HEK293 (cell line): ENCODE data around the gene TMEM45B.

Experiments used
- EGR2 ChIP-seq: fragments of 450-650 bp; formaldehyde crosslinking; IDR thresholded peaks from 2 replicates; pipeline ENCODE4 v1.5.1; 2016; ENCODE audit warnings: low read depth, missing biosample characterization, missing genetic modification characterization
- GLIS1 ChIP-seq: fragments of 450-650 bp; formaldehyde crosslinking; IDR thresholded peaks from 2 replicates; pipeline ENCODE4 v1.5.1; 2016; ENCODE audit warnings: missing biosample characterization, missing genetic modification characterization
- GLIS2 ChIP-seq: fragments of 450-650 bp; formaldehyde crosslinking; IDR thresholded peaks from 2 replicates; pipeline ENCODE4 v1.5.1; 2016; ENCODE audit warnings: missing biosample characterization, missing genetic modification characterization
- KLF1 ChIP-seq: fragments of 450-650 bp; formaldehyde crosslinking; IDR thresholded peaks from 2 replicates; pipeline ENCODE4 v1.5.1; 2016; ENCODE audit warnings: missing biosample characterization, missing genetic modification characterization
- KLF7 ChIP-seq: fragments of 450-650 bp; formaldehyde crosslinking; IDR thresholded peaks from 2 replicates; pipeline ENCODE4 v1.5.1; 2016; ENCODE audit warnings: missing biosample characterization, missing genetic modification characterization, borderline replicate concordance
- OSR2 ChIP-seq: fragments of 450-650 bp; formaldehyde crosslinking; IDR thresholded peaks from 2 replicates; pipeline ENCODE4 v1.5.1; 2016; ENCODE audit warnings: missing biosample characterization, missing genetic modification characterization
- SP2 ChIP-seq: fragments of 450-650 bp; formaldehyde crosslinking; IDR thresholded peaks from 2 replicates; pipeline ENCODE4 v1.5.1; 2016; ENCODE audit warnings: missing biosample characterization, missing genetic modification characterization
- SP3 ChIP-seq: fragments of 450-650 bp; formaldehyde crosslinking; IDR thresholded peaks from 2 replicates; pipeline ENCODE4 v1.5.1; 2016; ENCODE audit warnings: missing biosample characterization, missing genetic modification characterization
- TCF7L2 ChIP-seq: IDR thresholded peaks from 2 replicates; pipeline ENCODE4 v1.6.1; 2011; ENCODE audit warnings: low read depth, mild to moderate bottlenecking, inconsistent platforms, low read length, moderate library complexity, borderline replicate concordance
- YY2 ChIP-seq: fragments of 450-650 bp; formaldehyde crosslinking; IDR thresholded peaks from 2 replicates; pipeline ENCODE4 v1.5.1; 2016; ENCODE audit warnings: missing biosample characterization, missing genetic modification characterization
- ZBTB1 ChIP-seq: fragments of 450-650 bp; formaldehyde crosslinking; IDR thresholded peaks from 2 replicates; pipeline ENCODE4 v1.5.1; 2016; ENCODE audit warnings: missing biosample characterization, missing genetic modification characterization
- ZBTB26 ChIP-seq: fragments of 450-650 bp; formaldehyde crosslinking; optimal IDR thresholded peaks from 2 replicates; pipeline ENCODE3; 2016; ENCODE audit warnings: missing biosample characterization, mild to moderate bottlenecking, missing genetic modification characterization
- ZBTB7A ChIP-seq: fragments of 450-650 bp; formaldehyde crosslinking; IDR thresholded peaks from 2 replicates; pipeline ENCODE4 v1.5.1; 2016; ENCODE audit warnings: low read depth, missing biosample characterization, missing genetic modification characterization
- ZFHX2 ChIP-seq: fragments of 450-650 bp; formaldehyde crosslinking; conservative IDR thresholded peaks from 2 replicates; pipeline ENCODE4 v1.5.1; 2016; ENCODE audit warnings: missing biosample characterization, missing genetic modification characterization
- ZNF140 ChIP-seq: fragments of 450-650 bp; formaldehyde crosslinking; IDR thresholded peaks from 2 replicates; pipeline ENCODE4 v1.5.1; 2016; ENCODE audit warnings: missing biosample characterization, missing genetic modification characterization
- ZNF174 ChIP-seq: fragments of 450-650 bp; formaldehyde crosslinking; IDR thresholded peaks from 2 replicates; pipeline ENCODE4 v1.5.0; 2017; ENCODE audit warnings: missing biosample characterization, mild to moderate bottlenecking, missing genetic modification characterization
- ZNF350 ChIP-seq: fragments of 450-650 bp; formaldehyde crosslinking; IDR thresholded peaks from 2 replicates; pipeline ENCODE4 v1.5.0; 2017; ENCODE audit warnings: missing biosample characterization, mild to moderate bottlenecking, missing genetic modification characterization
- ZNF423 ChIP-seq: fragments of 450-650 bp; formaldehyde crosslinking; IDR thresholded peaks from 2 replicates; pipeline ENCODE4 v1.5.1; 2016; ENCODE audit warnings: missing biosample characterization, missing genetic modification characterization
- ZNF426 ChIP-seq: fragments of 450-650 bp; formaldehyde crosslinking; IDR thresholded peaks from 2 replicates; pipeline ENCODE4 v1.5.1; 2017; ENCODE audit warnings: missing biosample characterization, missing genetic modification characterization, mild to moderate bottlenecking, inconsistent platforms, moderate library complexity
- ZNF501 ChIP-seq: fragments of 450-650 bp; formaldehyde crosslinking; IDR thresholded peaks from 2 replicates; pipeline ENCODE4 v1.5.1; 2016; ENCODE audit warnings: missing biosample characterization, missing genetic modification characterization
- ZNF530 ChIP-seq: fragments of 450-650 bp; formaldehyde crosslinking; IDR thresholded peaks from 2 replicates; pipeline ENCODE4 v1.5.1; 2016; ENCODE audit warnings: low read depth, missing biosample characterization, missing genetic modification characterization
- ZNF558 ChIP-seq: fragments of 450-650 bp; formaldehyde crosslinking; IDR thresholded peaks from 2 replicates; pipeline ENCODE4 v1.5.1; 2016; ENCODE audit warnings: missing biosample characterization, missing genetic modification characterization
- ZNF561 ChIP-seq: fragments of 450-650 bp; IDR thresholded peaks from 2 replicates; pipeline ENCODE4 v1.5.1; 2018; ENCODE audit warnings: missing biosample characterization, missing genetic modification characterization, borderline replicate concordance
- ZNF600 ChIP-seq: fragments of 450-650 bp; formaldehyde crosslinking; IDR thresholded peaks from 2 replicates; pipeline ENCODE4 v1.5.1; 2016; ENCODE audit warnings: missing biosample characterization, missing genetic modification characterization
- ZNF645 ChIP-seq: fragments of 450-650 bp; formaldehyde crosslinking; IDR thresholded peaks from 2 replicates; pipeline ENCODE4; 2016; ENCODE audit warnings: missing biosample characterization, missing genetic modification characterization
- ZNF660 ChIP-seq: fragments of 450-650 bp; IDR thresholded peaks from 2 replicates; pipeline ENCODE4 v1.5.1; 2018; ENCODE audit warnings: missing biosample characterization, mild to moderate bottlenecking, missing genetic modification characterization
- ZNF664 ChIP-seq: fragments of 450-650 bp; formaldehyde crosslinking; IDR thresholded peaks from 2 replicates; pipeline ENCODE4 v1.5.1; 2016; ENCODE audit warnings: missing biosample characterization, missing genetic modification characterization
- ZNF76 ChIP-seq: fragments of 450-650 bp; formaldehyde crosslinking; IDR thresholded peaks from 2 replicates; pipeline ENCODE4; 2016; ENCODE audit warnings: low read depth, missing biosample characterization, missing genetic modification characterization, borderline replicate concordance
- TF ChIP-seq, protein P1 (sequence below): fragments of 450-650 bp; formaldehyde crosslinking; IDR thresholded peaks from 2 replicates; pipeline ENCODE4 v1.5.1; 2017; ENCODE audit warnings: missing biosample characterization, missing genetic modification characterization
- TF ChIP-seq, protein P2 (sequence below): fragments of 450-650 bp; formaldehyde crosslinking; IDR thresholded peaks from 2 replicates; pipeline ENCODE4 v1.5.1; 2016; ENCODE audit warnings: missing biosample characterization, missing genetic modification characterization, low read depth
- TF ChIP-seq, protein P3 (sequence below): IDR thresholded peaks from 2 replicates; pipeline ENCODE4 v1.6.1; 2011; ENCODE audit warnings: mild to moderate bottlenecking, low read depth, low read length, borderline replicate concordance
- TF ChIP-seq, protein P4 (sequence below): fragments of 450-650 bp; formaldehyde crosslinking; IDR thresholded peaks from 2 replicates; pipeline ENCODE4 v1.5.1; 2016; ENCODE audit warnings: missing biosample characterization, missing genetic modification characterization

The TMEM45B gene

DNA sequence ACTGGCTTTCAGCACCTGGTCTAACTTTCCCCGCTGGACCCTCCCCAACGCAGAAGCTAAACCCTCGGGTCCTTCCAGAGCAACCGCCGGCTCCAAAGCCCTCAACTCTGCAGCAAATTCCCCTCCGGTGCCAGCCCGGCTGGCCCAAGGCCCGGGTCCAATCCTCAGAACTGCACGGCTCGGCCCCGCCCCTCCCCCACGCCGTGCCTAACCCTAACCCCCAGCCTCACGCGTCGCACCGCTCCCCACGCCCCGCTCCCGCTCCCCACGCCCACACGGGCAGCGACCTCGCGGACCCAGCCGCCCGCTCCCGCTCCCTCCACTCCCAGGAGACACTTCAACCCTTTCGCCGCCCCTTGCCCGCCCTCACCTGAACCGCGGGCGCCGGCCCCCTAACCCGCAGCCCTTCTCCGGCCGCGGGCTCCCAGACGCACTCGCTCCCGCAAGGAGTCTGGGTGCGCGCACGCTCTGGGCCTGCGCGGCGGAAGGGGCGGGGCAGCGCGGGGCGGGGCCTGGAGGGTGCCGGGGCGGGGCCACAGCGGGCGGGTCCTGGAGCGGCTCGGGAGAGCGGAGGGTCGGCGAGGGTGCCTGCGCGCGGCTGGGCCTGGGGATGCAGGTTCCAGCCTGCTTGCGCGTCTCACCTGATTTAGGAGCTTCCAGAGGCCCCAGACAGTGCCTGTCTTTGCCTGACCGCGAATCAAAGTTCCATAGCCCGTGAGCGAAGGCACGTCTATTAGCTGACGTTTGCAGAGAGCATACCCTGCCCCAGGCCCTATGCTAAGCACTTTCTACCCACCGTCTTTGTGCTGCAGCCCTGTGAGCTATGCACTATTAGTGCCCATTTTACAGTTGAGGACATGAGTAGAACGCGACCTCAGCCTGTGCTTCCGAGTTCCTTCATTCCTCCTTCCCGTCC is 79.7 kb downstream of the TMEM45B start, which contains the start of gene NFRKB (continued):
- TF ChIP-seq KLF7 (tag by site-specific recombination) (no peak), ZNF664 (tag by site-specific recombination) (no peak), EGR2 (tag by site-specific recombination) (peak; percentile 82), ZNF174 (tag by site-specific recombination) (no peak), ZNF660 (no peak), ZBTB1 (tag by site-specific recombination) (0 out of 2 replicates have a peak, but pooled peaks have one; percentile 10), ZNF561 (0 out of 2 replicates have a peak, but pooled peaks have one; percentile 49), ZNF423 (tag by site-specific recombination) (no peak), ZNF501 (tag by site-specific recombination) (no peak), SP2 (peak; percentile 51), GLIS2 (peak; percentile 88), YY2 (no peak), OSR2 (tag by site-specific recombination) (no peak), GLIS1 (tag by site-specific recombination) (0 out of 2 replicates have a peak, but pooled peaks have one; percentile 37), ZNF350 (tag by site-specific recombination) (no peak), KLF1 (tag by site-specific recombination) (peak; percentile 43; the same call in 1 of the 2 replicates), TCF7L2 (no peak), ZBTB26 (tag by site-specific recombination) (peak; percentile 90), ZNF645 (tag by site-specific recombination) (no peak), SP3 (tag by site-specific recombination) (peak; percentile 75), ZNF558 (tag by site-specific recombination) (no peak), ZNF140 (no peak), ZBTB7A (tag by site-specific recombination) (no peak), ZNF530 (no peak), ZNF600 (peak; percentile 74), ZNF76 (peak; percentile 60; the same call in 1 of the 2 replicates), ZFHX2 (tag by site-specific recombination) (peak; percentile 84), ZNF426 (tag by site-specific recombination) (no peak)
- TF ChIP-seq, protein P1, sequence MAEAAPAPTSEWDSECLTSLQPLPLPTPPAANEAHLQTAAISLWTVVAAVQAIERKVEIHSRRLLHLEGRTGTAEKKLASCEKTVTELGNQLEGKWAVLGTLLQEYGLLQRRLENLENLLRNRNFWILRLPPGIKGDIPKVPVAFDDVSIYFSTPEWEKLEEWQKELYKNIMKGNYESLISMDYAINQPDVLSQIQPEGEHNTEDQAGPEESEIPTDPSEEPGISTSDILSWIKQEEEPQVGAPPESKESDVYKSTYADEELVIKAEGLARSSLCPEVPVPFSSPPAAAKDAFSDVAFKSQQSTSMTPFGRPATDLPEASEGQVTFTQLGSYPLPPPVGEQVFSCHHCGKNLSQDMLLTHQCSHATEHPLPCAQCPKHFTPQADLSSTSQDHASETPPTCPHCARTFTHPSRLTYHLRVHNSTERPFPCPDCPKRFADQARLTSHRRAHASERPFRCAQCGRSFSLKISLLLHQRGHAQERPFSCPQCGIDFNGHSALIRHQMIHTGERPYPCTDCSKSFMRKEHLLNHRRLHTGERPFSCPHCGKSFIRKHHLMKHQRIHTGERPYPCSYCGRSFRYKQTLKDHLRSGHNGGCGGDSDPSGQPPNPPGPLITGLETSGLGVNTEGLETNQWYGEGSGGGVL (tag by site-specific recombination): peak; percentile 53; the same call in 1 of the 2 replicates
- TF ChIP-seq, protein P2, sequence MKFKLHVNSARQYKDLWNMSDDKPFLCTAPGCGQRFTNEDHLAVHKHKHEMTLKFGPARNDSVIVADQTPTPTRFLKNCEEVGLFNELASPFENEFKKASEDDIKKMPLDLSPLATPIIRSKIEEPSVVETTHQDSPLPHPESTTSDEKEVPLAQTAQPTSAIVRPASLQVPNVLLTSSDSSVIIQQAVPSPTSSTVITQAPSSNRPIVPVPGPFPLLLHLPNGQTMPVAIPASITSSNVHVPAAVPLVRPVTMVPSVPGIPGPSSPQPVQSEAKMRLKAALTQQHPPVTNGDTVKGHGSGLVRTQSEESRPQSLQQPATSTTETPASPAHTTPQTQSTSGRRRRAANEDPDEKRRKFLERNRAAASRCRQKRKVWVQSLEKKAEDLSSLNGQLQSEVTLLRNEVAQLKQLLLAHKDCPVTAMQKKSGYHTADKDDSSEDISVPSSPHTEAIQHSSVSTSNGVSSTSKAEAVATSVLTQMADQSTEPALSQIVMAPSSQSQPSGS (tag by site-specific recombination): no peak
- TF ChIP-seq, protein P3, sequence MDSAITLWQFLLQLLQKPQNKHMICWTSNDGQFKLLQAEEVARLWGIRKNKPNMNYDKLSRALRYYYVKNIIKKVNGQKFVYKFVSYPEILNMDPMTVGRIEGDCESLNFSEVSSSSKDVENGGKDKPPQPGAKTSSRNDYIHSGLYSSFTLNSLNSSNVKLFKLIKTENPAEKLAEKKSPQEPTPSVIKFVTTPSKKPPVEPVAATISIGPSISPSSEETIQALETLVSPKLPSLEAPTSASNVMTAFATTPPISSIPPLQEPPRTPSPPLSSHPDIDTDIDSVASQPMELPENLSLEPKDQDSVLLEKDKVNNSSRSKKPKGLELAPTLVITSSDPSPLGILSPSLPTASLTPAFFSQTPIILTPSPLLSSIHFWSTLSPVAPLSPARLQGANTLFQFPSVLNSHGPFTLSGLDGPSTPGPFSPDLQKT: no peak
- TF ChIP-seq, protein P4, sequence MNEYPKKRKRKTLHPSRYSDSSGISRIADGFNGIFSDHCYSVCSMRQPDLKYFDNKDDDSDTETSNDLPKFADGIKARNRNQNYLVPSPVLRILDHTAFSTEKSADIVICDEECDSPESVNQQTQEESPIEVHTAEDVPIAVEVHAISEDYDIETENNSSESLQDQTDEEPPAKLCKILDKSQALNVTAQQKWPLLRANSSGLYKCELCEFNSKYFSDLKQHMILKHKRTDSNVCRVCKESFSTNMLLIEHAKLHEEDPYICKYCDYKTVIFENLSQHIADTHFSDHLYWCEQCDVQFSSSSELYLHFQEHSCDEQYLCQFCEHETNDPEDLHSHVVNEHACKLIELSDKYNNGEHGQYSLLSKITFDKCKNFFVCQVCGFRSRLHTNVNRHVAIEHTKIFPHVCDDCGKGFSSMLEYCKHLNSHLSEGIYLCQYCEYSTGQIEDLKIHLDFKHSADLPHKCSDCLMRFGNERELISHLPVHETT: no peak
